Neural progenitor cell (in vitro differentiated cells): ENCODE data around the gene SLC39A6. TPM values are rescaled to one million over a fixed set of nuclear protein-coding genes. Genes with fewer than 3 reads are reported as not detected.

ENCODE experiments used
- DNase-seq: peaks from one replicate; pipeline ENCODE4 v3.0.0-alpha.2; 2016; ENCODE audit warnings: low spot score
- H2AFZ ChIP-seq: fragments of 200-600 bp; sonication (generic); replicated peaks from 2 replicates; pipeline ENCODE4 v1.6.1; 2016; ENCODE audit warnings: antibody characterized with exemption
- H3F3A ChIP-seq: fragments of 200-600 bp; sonication (generic); 2 replicates; pipeline ENCODE4 v1.6.1; 2016; ENCODE audit warnings: antibody characterized with exemption, low read depth
- H3K27ac ChIP-seq: fragments of 200-600 bp; sonication (generic); 2 replicates; pipeline ENCODE4 v1.5.1; 2016; ENCODE audit warnings: mild to moderate bottlenecking
- H3K27me3 ChIP-seq: fragments of 200-600 bp; sonication (generic); 2 replicates; pipeline ENCODE4 v1.6.1; 2016; ENCODE audit warnings: mild to moderate bottlenecking, moderate library complexity
- H3K36me3 ChIP-seq: fragments of 200-600 bp; sonication (generic); 2 replicates; pipeline ENCODE4 v1.5.1; 2016
- H3K4me1 ChIP-seq: fragments of 200-600 bp; sonication (generic); 2 replicates; pipeline ENCODE4 v1.6.1; 2016; ENCODE audit warnings: mixed run types
- H3K4me2 ChIP-seq: fragments of 200-600 bp; sonication (generic); 2 replicates; pipeline ENCODE4 v1.6.1; 2016
- H3K4me3 ChIP-seq: fragments of 200-600 bp; sonication (generic); 2 replicates; pipeline ENCODE4 v1.5.1; 2016
- H3K79me2 ChIP-seq: fragments of 200-600 bp; sonication (generic); 2 replicates; pipeline ENCODE4 v1.6.1; 2016; ENCODE audit warnings: low read depth
- H3K9ac ChIP-seq: fragments of 200-600 bp; sonication (generic); 2 replicates; pipeline ENCODE4 v1.6.1; 2016
- H3K9me3 ChIP-seq: fragments of 200-600 bp; sonication (generic); 2 replicates; pipeline ENCODE4 v1.5.1; 2016; ENCODE audit warnings: low read depth
- H4K20me1 ChIP-seq: fragments of 200-600 bp; sonication (generic); 2 replicates; pipeline ENCODE4 v1.6.1; 2016; ENCODE audit warnings: low read depth
- H3K27ac Mint-ChIP-seq: 3 replicates; pipeline ENCODE4 v1.8.0; 2021; ENCODE audit warnings: mixed read lengths
- H3K27me3 Mint-ChIP-seq: 2 replicates; pipeline ENCODE4 v1.8.0; 2022; ENCODE audit warnings: low read depth, mild to moderate bottlenecking, inconsistent platforms, moderate library complexity, mixed read lengths; ENCODE audit not compliant: insufficient read depth
- H3K36me3 Mint-ChIP-seq: 3 replicates; pipeline ENCODE4 v1.8.0; 2021; ENCODE audit warnings: mixed read lengths
- H3K4me1 Mint-ChIP-seq: 3 replicates; pipeline ENCODE4 v1.8.0; 2021; ENCODE audit warnings: mixed read lengths
- H3K4me3 Mint-ChIP-seq: 3 replicates; pipeline ENCODE4 v1.8.0; 2021; ENCODE audit warnings: mild to moderate bottlenecking, moderate library complexity, mixed read lengths
- H3K9me3 Mint-ChIP-seq: 3 replicates; pipeline ENCODE4 v1.8.0; 2020; ENCODE audit warnings: mixed read lengths
- EZH2 ChIP-seq: fragments of 200-600 bp; sonication (generic); IDR thresholded peaks from 2 replicates; pipeline ENCODE4 v1.6.1; 2017; ENCODE audit warnings: antibody characterized with exemption, mild to moderate bottlenecking, moderate library complexity
- EZH2phosphoT487 ChIP-seq: fragments of 200-600 bp; sonication (generic); IDR thresholded peaks from 2 replicates; pipeline ENCODE4 v1.6.1; 2017; ENCODE audit warnings: antibody characterized with exemption
- total RNA-seq: library from RNA; depleted of rRNA; stranded (reverse); fragments of >200 nt; gene quantifications from 2 replicates; pipeline ENCODE4 v1.2.3, GENCODE V29; 2015; ENCODE audit warnings: low replicate concordance
- TF ChIP-seq, protein P1 (sequence below): fragments of 200-600 bp; sonication (generic); IDR thresholded peaks from 2 replicates; pipeline ENCODE4 v1.5.1; 2017; ENCODE audit warnings: antibody characterized with exemption, mild to moderate bottlenecking

The SLC39A6 gene
- total RNA-seq, 1 donor from 2014 or later: 92.5 TPM

DNA sequence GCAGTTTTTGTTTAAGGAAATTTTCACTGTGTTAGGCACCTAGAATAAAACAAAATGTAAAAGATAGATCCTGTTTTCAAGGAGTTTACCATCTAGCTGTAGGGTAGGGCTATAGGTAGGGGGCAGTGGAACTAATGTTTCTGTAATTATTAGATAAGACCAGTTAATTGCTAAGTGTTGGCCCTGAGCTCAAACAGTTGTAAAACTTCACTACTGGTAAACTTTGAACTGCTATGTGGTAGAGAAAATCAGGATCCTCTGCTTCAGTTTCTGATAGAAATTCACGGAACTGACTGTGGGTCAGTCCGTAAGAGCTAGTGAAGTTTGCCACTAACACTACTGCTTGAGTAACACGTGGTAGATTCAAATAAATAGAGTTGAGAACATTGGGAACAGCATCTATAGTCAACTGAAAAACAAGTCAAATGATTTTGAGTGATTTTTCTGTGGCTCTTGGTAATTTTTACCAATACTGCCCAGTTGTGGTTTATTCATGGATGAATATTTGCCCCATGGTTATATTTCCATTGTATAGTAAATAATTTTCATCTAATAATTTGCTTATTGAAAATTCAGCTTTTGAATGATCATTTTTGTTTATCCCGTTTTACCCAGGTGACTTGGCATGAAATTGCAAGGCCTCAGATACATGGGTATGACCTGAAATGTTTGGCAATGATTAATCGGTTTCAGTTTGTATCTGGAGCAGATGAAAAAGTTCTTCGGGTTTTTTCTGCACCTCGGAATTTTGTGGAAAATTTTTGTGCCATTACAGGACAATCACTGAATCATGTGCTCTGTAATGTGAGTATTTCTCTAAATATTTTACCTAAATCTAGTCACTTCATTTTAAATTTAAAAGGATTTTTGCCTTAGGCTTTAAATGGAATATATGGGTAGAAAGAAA lies 27.0 kb upstream of the SLC39A6 start:
- Histone ChIP-seq H3K27ac (no peak overlapping the region), H3K36me3 (peaks cover 9% of the 10 kb centered on the region), H3F3A (no peaks in the 10 kb centered on the region), H3K9me3 (no peaks in the 10 kb centered on the region), H3K4me3 (no peak overlapping the region), H3K4me2 (no peak overlapping the region), H2AFZ (no peak overlapping the region), H3K79me2 (no peaks in the 10 kb centered on the region), H3K9ac (no peak overlapping the region), H4K20me1 (no peaks in the 10 kb centered on the region), H3K4me1 (no peaks in the 10 kb centered on the region), H3K27me3 (no peaks in the 10 kb centered on the region)
- H3K9me3 Mint-ChIP-seq: no peaks in the 10 kb centered on the region
- TF ChIP-seq EZH2 (no peak), EZH2phosphoT487 (no peak)
- TF ChIP-seq, protein P1, sequence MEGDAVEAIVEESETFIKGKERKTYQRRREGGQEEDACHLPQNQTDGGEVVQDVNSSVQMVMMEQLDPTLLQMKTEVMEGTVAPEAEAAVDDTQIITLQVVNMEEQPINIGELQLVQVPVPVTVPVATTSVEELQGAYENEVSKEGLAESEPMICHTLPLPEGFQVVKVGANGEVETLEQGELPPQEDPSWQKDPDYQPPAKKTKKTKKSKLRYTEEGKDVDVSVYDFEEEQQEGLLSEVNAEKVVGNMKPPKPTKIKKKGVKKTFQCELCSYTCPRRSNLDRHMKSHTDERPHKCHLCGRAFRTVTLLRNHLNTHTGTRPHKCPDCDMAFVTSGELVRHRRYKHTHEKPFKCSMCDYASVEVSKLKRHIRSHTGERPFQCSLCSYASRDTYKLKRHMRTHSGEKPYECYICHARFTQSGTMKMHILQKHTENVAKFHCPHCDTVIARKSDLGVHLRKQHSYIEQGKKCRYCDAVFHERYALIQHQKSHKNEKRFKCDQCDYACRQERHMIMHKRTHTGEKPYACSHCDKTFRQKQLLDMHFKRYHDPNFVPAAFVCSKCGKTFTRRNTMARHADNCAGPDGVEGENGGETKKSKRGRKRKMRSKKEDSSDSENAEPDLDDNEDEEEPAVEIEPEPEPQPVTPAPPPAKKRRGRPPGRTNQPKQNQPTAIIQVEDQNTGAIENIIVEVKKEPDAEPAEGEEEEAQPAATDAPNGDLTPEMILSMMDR: no peak
- DNase-seq: no peak
- H3K27me3 Mint-ChIP-seq: no peaks in the 10 kb centered on the region
- peaks cover 34% of the 10 kb centered on the region for H3K36me3 Mint-ChIP-seq
- no peak overlapping the region for H3K4me3 Mint-ChIP-seq
- H3K27ac Mint-ChIP-seq: no peak overlapping the region
- no peaks in the 10 kb centered on the region for H3K4me1 Mint-ChIP-seq

DNA sequence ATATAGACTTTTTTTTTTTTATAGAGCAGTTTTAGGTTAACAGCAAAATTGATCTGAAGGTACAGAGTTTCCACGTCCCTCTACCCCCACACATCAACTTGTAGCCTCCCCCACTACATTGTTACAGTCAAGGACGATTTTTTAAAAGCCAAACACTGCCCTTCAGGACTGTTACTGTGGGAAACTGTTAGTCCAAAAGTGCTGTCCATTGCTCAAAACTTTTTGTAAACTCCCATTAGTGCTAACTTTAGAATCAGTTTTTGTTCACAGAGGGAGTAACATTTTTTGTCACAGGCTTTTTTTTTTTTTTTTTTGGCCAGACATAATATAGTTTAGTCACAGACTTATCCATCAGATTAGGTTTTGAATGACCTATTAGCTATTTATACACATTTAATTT lies 24.6 kb upstream of the SLC39A6 start:
- no peaks in the 10 kb centered on the region for H3K79me2 ChIP-seq
- no peak overlapping the region for H3K4me3 ChIP-seq
- no peak overlapping the region for H3K9ac ChIP-seq
- H3K36me3 ChIP-seq: peaks cover 9% of the 10 kb centered on the region
- no peak for DNase-seq
- TF ChIP-seq EZH2phosphoT487: no peak
- H3K27ac ChIP-seq: no peak overlapping the region
- H3K9me3 ChIP-seq: no peaks in the 10 kb centered on the region
- no peak overlapping the region for H3K27ac Mint-ChIP-seq
- no peak overlapping the region for H3K4me2 ChIP-seq
- H2AFZ ChIP-seq: no peak overlapping the region
- H3F3A ChIP-seq: no peaks in the 10 kb centered on the region
- H3K9me3 Mint-ChIP-seq: no peaks in the 10 kb centered on the region
- H3K36me3 Mint-ChIP-seq: peaks cover 28% of the 10 kb centered on the region
- H3K27me3 ChIP-seq: no peaks in the 10 kb centered on the region
- no peaks in the 10 kb centered on the region for H3K27me3 Mint-ChIP-seq
- no peaks in the 10 kb centered on the region for H3K4me1 Mint-ChIP-seq
- no peak overlapping the region for H3K4me3 Mint-ChIP-seq
- no peaks in the 10 kb centered on the region for H4K20me1 ChIP-seq
- no peaks in the 10 kb centered on the region for H3K4me1 ChIP-seq

DNA sequence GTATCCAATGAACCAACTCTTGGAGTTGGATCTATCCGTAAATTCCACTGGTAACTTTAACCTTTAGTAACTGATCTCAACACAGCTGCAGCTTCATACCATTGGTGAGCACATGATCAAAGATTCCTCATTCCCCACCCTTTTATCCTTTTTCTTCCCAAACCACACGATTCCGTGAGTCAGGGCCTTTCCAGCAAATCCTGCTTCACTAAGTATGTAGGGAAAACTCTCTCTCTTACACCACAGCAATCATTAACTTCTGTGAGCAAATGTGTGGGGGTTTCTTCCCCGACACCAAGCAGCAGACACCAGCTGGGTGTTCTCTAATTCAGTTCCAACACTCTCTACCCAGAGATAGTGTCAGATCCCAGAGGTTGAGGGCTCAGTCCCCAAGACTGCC lies 24.1 kb upstream of the SLC39A6 start:
- H3K4me1 ChIP-seq: no peaks in the 10 kb centered on the region
- Mint-ChIP-seq H3K4me1 (no peaks in the 10 kb centered on the region), H3K36me3 (peaks cover 26% of the 10 kb centered on the region), H3K4me3 (no peak overlapping the region), H3K9me3 (no peaks in the 10 kb centered on the region), H3K27me3 (no peaks in the 10 kb centered on the region), H3K27ac (no peak overlapping the region)
- no peak for TF ChIP-seq EZH2phosphoT487
- no peak for TF ChIP-seq EZH2
- TF ChIP-seq, protein P1: no peak
- no peak for DNase-seq
- no peak overlapping the region for H2AFZ ChIP-seq
- no peaks in the 10 kb centered on the region for H4K20me1 ChIP-seq
- H3K9me3 ChIP-seq: no peaks in the 10 kb centered on the region
- no peak overlapping the region for H3K4me2 ChIP-seq
- H3K36me3 ChIP-seq: peaks cover 9% of the 10 kb centered on the region
- H3K4me3 ChIP-seq: no peak overlapping the region
- no peak overlapping the region for H3K27ac ChIP-seq
- H3K79me2 ChIP-seq: no peaks in the 10 kb centered on the region
- no peaks in the 10 kb centered on the region for H3K27me3 ChIP-seq
- H3K9ac ChIP-seq: no peak overlapping the region
- H3F3A ChIP-seq: no peaks in the 10 kb centered on the region

DNA sequence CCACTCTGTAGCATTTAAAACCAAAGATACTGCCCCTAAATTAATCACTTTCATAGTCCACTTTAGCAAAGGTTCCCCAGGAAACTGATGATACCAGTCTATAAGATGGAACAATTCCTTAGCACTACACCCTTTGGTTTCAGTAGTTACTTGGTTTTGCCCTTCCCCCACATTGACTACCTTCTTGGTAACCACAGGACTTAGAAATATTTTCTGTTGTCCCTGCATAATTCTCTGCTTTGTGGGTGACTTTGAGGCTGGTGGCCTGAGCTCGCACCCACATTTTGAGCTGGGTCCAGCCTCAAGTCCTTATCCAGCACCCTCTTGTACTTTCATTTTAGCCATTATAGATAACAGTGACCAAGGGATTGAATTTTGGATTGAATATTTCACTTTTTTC lies 23.6 kb upstream of the SLC39A6 start:
- H3K27ac ChIP-seq: no peak overlapping the region
- no peaks in the 10 kb centered on the region for H3K4me1 ChIP-seq
- no peaks in the 10 kb centered on the region for H3K27me3 ChIP-seq
- H3K4me3 ChIP-seq: no peak overlapping the region
- no peak overlapping the region for H3K4me2 ChIP-seq
- no peaks in the 10 kb centered on the region for H3K9me3 Mint-ChIP-seq
- no peaks in the 10 kb centered on the region for H3F3A ChIP-seq
- H2AFZ ChIP-seq: no peak overlapping the region
- peaks cover 9% of the 10 kb centered on the region for H3K36me3 ChIP-seq
- no peak for DNase-seq
- H3K36me3 Mint-ChIP-seq: peaks cover 26% of the 10 kb centered on the region
- no peak overlapping the region for H3K4me3 Mint-ChIP-seq
- TF ChIP-seq, protein P1: no peak
- TF ChIP-seq EZH2 (no peak), EZH2phosphoT487 (no peak)
- no peaks in the 10 kb centered on the region for H3K27me3 Mint-ChIP-seq
- H3K4me1 Mint-ChIP-seq: no peaks in the 10 kb centered on the region
- H3K9me3 ChIP-seq: no peaks in the 10 kb centered on the region
- H3K79me2 ChIP-seq: no peaks in the 10 kb centered on the region
- no peak overlapping the region for H3K27ac Mint-ChIP-seq
- H4K20me1 ChIP-seq: no peaks in the 10 kb centered on the region
- no peak overlapping the region for H3K9ac ChIP-seq
